ENCODE results near the gene TLE5.
A peak's percentile ranks its signal among the peaks of the same experiment; 100 is the strongest.

TLE5 gene

GRCh38 chr19:3058821-3059314, 3.4 kb downstream of the TLE5 start:
- ChIA-PET POLR2A (ENCODE audit: low non-redundant PET) (no interaction called here), CTCF (interaction anchor here (1.0 kb wide), 1 partner anchor 36 kb away, joined by 3 read pairs; no protein-coding TSS in a partner anchor)
- no peak for DNase-seq (ENCODE audit: low spot score)
- H3K27ac ChIP-seq, result peak overlapping the region; percentile 100
- no peak for TF ChIP-seq CTCF (conservative IDR thresholded peaks at IDR 0.05; ENCODE audit: low read depth)

GRCh38 chr19:3058009-3058820, 4.1 kb downstream of the TLE5 start:
- H3K27ac ChIP-seq, result peak overlapping the region; percentile 100
- no peak for TF ChIP-seq CTCF (conservative IDR thresholded peaks at IDR 0.05; ENCODE audit: low read depth)
- CTCF ChIA-PET, result interaction anchor here (0.6 to 1.0 kb wide), 3 partner anchors 36 to 88 kb away, joined by 3 read pairs; no protein-coding TSS in a partner anchor
- POLR2A ChIA-PET (ENCODE audit: low non-redundant PET), result no interaction called here
- no peak for DNase-seq (ENCODE audit: low spot score)

GRCh38 chr19:3057275-3057714, 5.0 kb downstream of the TLE5 start:
- no peak for TF ChIP-seq CTCF (conservative IDR thresholded peaks at IDR 0.05; ENCODE audit: low read depth)
- ChIA-PET CTCF (interaction anchor here (0.6 kb wide), 2 partner anchors 35 to 73 kb away, joined by 3 read pairs; no protein-coding TSS in a partner anchor), POLR2A (ENCODE audit: low non-redundant PET) (no interaction called here)
- peak; percentile 58 for DNase-seq (ENCODE audit: low spot score)
- peak overlapping the region; percentile 100 for H3K27ac ChIP-seq

GRCh38 chr19:3056417-3057088, 5.7 kb downstream of the TLE5 start:
- POLR2A ChIA-PET (ENCODE audit: low non-redundant PET), result interaction anchor here (0.6 kb wide), 1 partner anchor 21 kb away, joined by 5 read pairs; no protein-coding TSS in a partner anchor
- H3K27ac ChIP-seq, result peak overlapping the region; percentile 100
- peak; percentile 42 for DNase-seq (ENCODE audit: low spot score)
- CTCF ChIA-PET, result interaction anchor here (1.0 kb wide), 1 partner anchor 29 kb away, joined by 4 read pairs; no protein-coding TSS in a partner anchor
- no peak for TF ChIP-seq CTCF (conservative IDR thresholded peaks at IDR 0.05; ENCODE audit: low read depth)

GRCh38 chr19:3055741-3056416, 6.4 kb downstream of the TLE5 start:
- no peak for TF ChIP-seq CTCF (conservative IDR thresholded peaks at IDR 0.05; ENCODE audit: low read depth)
- POLR2A ChIA-PET (ENCODE audit: low non-redundant PET), result interaction anchor here (0.6 kb wide), 1 partner anchor 20 kb away, joined by 5 read pairs; no protein-coding TSS in a partner anchor
- peak; percentile 91 for DNase-seq (ENCODE audit: low spot score)
- H3K27ac ChIP-seq, result peak overlapping the region; percentile 100
- CTCF ChIA-PET, result interaction anchor here (0.7 to 1.0 kb wide), 3 partner anchors 18 to 219 kb away, joined by 3 to 4 read pairs (median 4); no protein-coding TSS in a partner anchor
